NT2/D1 (cell line): ENCODE results near the gene ARSD.

Source experiments
- DNase-seq: peaks from one replicate; pipeline ENCODE4 v3.0.0-alpha.2; 2011; ENCODE audit warnings: low read depth, low spot score
- H3K27me3 ChIP-seq: 2 replicates; pipeline ENCODE4 v1.6.0; 2011; ENCODE audit warnings: mild to moderate bottlenecking; ENCODE audit not compliant: insufficient read length, insufficient read depth
- H3K36me3 ChIP-seq: 2 replicates; pipeline ENCODE4 v1.6.1; 2011; ENCODE audit warnings: mild to moderate bottlenecking, low read length, mixed read lengths; ENCODE audit not compliant: insufficient read depth, insufficient read length
- H3K4me1 ChIP-seq: 2 replicates; pipeline ENCODE4 v1.5.1; 2011; ENCODE audit not compliant: insufficient read depth, insufficient read length
- H3K4me3 ChIP-seq: 2 replicates; pipeline ENCODE4 v1.5.1; 2011; ENCODE audit warnings: low read depth; ENCODE audit not compliant: insufficient read length
- H3K9ac ChIP-seq: 2 replicates; pipeline ENCODE4 v1.6.0; 2011; ENCODE audit warnings: low read depth; ENCODE audit not compliant: insufficient read length
- H3K9me3 ChIP-seq: 2 replicates; pipeline ENCODE4 v1.5.1; 2011; ENCODE audit warnings: mild to moderate bottlenecking, low read length; ENCODE audit not compliant: insufficient read depth
- SUZ12 ChIP-seq: IDR thresholded peaks from 2 replicates; pipeline ENCODE4 v1.6.1; 2011; ENCODE audit not compliant: insufficient read length, insufficient read depth; ENCODE audit errors: extremely low read depth
- YY1 ChIP-seq: IDR thresholded peaks from 2 replicates; pipeline ENCODE4 v1.6.1; 2011; ENCODE audit not compliant: insufficient read length, insufficient read depth
- ZNF274 ChIP-seq: IDR thresholded peaks from 2 replicates; pipeline ENCODE4 v1.6.1; 2011; ENCODE audit warnings: mild to moderate bottlenecking, low read depth, low read length

Gene ARSD

DNA sequence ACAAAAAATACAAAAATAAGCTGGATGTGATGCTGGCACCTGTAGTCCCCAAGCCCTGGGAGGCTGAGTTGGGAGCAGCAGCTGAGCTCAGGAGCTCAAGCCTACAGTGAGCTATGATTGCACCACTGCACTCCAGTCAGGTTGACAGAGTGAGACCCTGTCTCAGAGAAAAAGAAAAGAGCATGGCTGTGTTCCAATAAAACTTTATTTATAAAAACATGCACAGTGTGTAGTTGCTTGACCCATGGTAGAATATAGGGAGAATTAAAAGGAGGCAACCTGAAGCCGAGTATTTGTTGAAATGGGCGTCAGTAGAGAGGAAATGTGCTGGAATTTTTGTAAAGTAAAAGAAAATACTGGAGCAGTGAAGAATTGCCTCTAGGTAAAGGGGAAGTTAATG, 73.4 kb downstream of the ARSD start:
- H3K36me3 ChIP-seq = peaks cover 53% of the 10 kb centered on the region
- no peak overlapping the region for H3K9ac ChIP-seq

DNA sequence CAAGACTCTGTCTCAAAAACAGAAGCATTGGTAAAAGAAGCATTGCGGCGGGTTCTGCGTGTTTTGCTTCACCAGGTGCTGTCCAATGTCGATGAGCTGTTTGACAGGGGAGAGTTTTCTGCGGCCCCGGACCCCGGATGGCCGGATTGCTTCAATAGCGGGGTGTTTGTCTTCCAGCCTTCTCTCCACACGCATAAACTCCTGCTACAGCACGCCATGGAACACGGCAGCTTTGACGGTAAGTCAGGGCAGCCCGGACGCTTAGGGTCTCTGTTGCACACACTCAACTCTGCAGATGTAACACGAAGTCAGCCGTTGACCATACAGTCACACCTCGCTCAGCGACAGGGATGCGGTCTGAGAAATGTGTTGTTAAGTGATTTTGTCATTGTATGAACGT, 74.2 kb downstream of the ARSD start:
- DNase-seq = no peak
- H3K9me3 ChIP-seq = peaks cover 6% of the 10 kb centered on the region; the same call in 1 of the 2 replicates
- no peak overlapping the region for H3K9ac ChIP-seq
- no peak overlapping the region for H3K4me3 ChIP-seq
- H3K4me1 ChIP-seq = no peaks in the 10 kb centered on the region
- TF ChIP-seq YY1 = no peak
- no peak for TF ChIP-seq ZNF274
- TF ChIP-seq SUZ12 = no peak
- H3K27me3 ChIP-seq = no peaks in the 10 kb centered on the region
- peaks cover 48% of the 10 kb centered on the region for H3K36me3 ChIP-seq

More for the DNA sequence above, 73.4 kb downstream of the ARSD start:
- H3K4me1 ChIP-seq = no peaks in the 10 kb centered on the region
- no peak overlapping the region for H3K4me3 ChIP-seq
- DNase-seq = no peak
- H3K9me3 ChIP-seq = peaks cover 6% of the 10 kb centered on the region; the same call in 1 of the 2 replicates
- no peaks in the 10 kb centered on the region for H3K27me3 ChIP-seq
- TF ChIP-seq SUZ12 (no peak), ZNF274 (no peak), YY1 (no peak)
